ENCODE data around the gene BBC3. TPM values are rescaled to one million over a fixed set of nuclear protein-coding genes. Genes with fewer than 3 reads are reported as not detected.
A peak's percentile ranks its signal among the peaks of the same experiment; 100 is the strongest.
"Not testable (repeated sequence)": the region's sequence is repeated elsewhere in the genome, so short reads cannot be mapped to it uniquely, and the experiment has no call there.

Gene BBC3
- total and polyA plus RNA-seq, 2 experiments from 2014 or later = 9.9 to 14.7 TPM

DNA sequence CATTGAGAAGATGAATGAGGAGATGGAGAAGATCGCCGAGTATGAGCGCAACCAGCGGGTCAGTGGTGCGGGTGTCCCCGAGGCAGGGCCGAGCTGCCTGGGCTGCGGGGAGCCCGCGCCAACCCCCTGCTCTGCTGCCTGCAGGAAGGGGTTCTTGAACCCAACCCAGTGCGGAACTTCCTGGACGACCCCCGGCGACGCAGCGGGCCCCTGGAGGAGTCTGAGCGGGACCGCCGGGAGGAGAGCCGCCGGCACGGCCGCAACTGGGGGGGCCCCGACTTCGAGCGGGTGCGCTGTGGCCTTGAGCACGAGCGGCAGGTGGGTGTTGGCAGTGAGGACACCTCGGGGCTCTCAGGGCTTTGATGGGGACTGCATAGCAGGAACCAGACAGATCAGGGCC is 33.6 kb upstream of the BBC3 start:
- TF ChIP-seq EZH2phosphoT487 (IDR thresholded peaks at IDR 0.05; ENCODE audit: low read depth, severe bottlenecking, unreplicated experiment) (no peak), EZH2 (IDR thresholded peaks at IDR 0.05; ENCODE audit: borderline replicate concordance) (no peak)
- TF ChIP-seq, protein P1, sequence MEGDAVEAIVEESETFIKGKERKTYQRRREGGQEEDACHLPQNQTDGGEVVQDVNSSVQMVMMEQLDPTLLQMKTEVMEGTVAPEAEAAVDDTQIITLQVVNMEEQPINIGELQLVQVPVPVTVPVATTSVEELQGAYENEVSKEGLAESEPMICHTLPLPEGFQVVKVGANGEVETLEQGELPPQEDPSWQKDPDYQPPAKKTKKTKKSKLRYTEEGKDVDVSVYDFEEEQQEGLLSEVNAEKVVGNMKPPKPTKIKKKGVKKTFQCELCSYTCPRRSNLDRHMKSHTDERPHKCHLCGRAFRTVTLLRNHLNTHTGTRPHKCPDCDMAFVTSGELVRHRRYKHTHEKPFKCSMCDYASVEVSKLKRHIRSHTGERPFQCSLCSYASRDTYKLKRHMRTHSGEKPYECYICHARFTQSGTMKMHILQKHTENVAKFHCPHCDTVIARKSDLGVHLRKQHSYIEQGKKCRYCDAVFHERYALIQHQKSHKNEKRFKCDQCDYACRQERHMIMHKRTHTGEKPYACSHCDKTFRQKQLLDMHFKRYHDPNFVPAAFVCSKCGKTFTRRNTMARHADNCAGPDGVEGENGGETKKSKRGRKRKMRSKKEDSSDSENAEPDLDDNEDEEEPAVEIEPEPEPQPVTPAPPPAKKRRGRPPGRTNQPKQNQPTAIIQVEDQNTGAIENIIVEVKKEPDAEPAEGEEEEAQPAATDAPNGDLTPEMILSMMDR (IDR thresholded peaks at IDR 0.05; ENCODE audit: poor library complexity) = no peak
- no peak overlapping the region for H3K4me3 ChIP-seq
- no peaks in the 10 kb centered on the region for H3K27me3 ChIP-seq
- H2AFZ ChIP-seq = no peak overlapping the region
- 98% methylated on average over 30 of the region's 30 CpGs for WGBS (ENCODE audit: low lambda C conversion rate, missing lambda C conversion rate)
- no peaks in the 10 kb centered on the region for H3K4me1 ChIP-seq (ENCODE audit: insufficient read depth)
- H3K9me3 ChIP-seq (ENCODE audit: low read depth) = no peaks in the 10 kb centered on the region
- H3K36me3 ChIP-seq (replicated peaks; ENCODE audit: insufficient read depth, low read depth) = no peaks in the 10 kb centered on the region
- no peak overlapping the region for H3K4me2 ChIP-seq
- peaks cover 4% of the 10 kb centered on the region for H3K79me2 ChIP-seq
- no peak overlapping the region for H3K27ac ChIP-seq
- no peaks in the 10 kb centered on the region for H4K20me1 ChIP-seq (ENCODE audit: insufficient read depth, poor library complexity, severe bottlenecking)
- H3K9me2 ChIP-seq (replicated peaks; ENCODE audit: insufficient read depth) = no peaks in the 10 kb centered on the region
- DNase-seq (ENCODE audit: low spot score) = no peak

GRCh38 chr19:47261946-47262793 is 31.2 kb upstream of the BBC3 start:
- H3K9me3 ChIP-seq (ENCODE audit: low read depth); H2AFZ ChIP-seq; H4K20me1 ChIP-seq (ENCODE audit: insufficient read depth, poor library complexity, severe bottlenecking); H3K4me2 ChIP-seq; H3K27me3 ChIP-seq; DNase-seq (ENCODE audit: low spot score); H3K9me2 ChIP-seq (replicated peaks; ENCODE audit: insufficient read depth); H3K27ac ChIP-seq; H3K36me3 ChIP-seq (replicated peaks; ENCODE audit: insufficient read depth, low read depth); H3K4me3 ChIP-seq: not testable (repeated sequence)
- WGBS (ENCODE audit: low lambda C conversion rate, missing lambda C conversion rate) = 96% methylated on average over 14 of the region's 14 CpGs
- Histone ChIP-seq H3K4me1 (ENCODE audit: insufficient read depth) (peaks cover 19% of the 10 kb centered on the region), H3K79me2 (peaks cover 24% of the 10 kb centered on the region)

DNA sequence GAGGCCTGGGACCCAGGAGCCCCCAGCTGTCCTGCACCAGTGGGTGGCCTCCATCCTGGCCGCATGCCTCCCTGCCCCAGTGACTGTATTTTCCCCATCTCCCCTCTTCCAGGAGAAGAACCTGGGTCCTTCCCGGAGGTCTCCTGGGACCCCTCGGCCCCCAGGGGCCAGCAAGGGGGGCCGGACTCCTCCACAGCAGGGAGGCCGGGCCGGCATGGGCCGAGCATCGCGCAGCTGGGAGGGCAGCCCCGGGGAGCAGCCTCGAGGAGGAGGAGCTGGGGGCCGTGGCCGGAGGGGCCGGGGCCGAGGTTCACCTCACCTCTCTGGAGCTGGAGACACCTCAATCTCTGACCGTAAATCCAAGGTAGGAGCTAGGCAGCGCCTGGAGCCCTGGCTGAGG is 29.5 kb upstream of the BBC3 start:
- H3K27me3 ChIP-seq = no peaks in the 10 kb centered on the region
- no peaks in the 10 kb centered on the region for H3K9me3 ChIP-seq (ENCODE audit: low read depth)
- H2AFZ ChIP-seq = no peak overlapping the region
- H3K36me3 ChIP-seq (replicated peaks; ENCODE audit: insufficient read depth, low read depth) = no peaks in the 10 kb centered on the region
- H3K4me3 ChIP-seq = no peak overlapping the region
- WGBS (ENCODE audit: low lambda C conversion rate, missing lambda C conversion rate) = 98% methylated on average over 17 of the region's 17 CpGs
- no peaks in the 10 kb centered on the region for H3K9me2 ChIP-seq (replicated peaks; ENCODE audit: insufficient read depth)
- TF ChIP-seq, protein P1 (IDR thresholded peaks at IDR 0.05; ENCODE audit: poor library complexity) = no peak
- H3K27ac ChIP-seq = no peak overlapping the region
- H3K4me2 ChIP-seq = no peak overlapping the region
- DNase-seq (ENCODE audit: low spot score) = no peak
- no peaks in the 10 kb centered on the region for H4K20me1 ChIP-seq (ENCODE audit: insufficient read depth, poor library complexity, severe bottlenecking)
- peaks cover 24% of the 10 kb centered on the region for H3K79me2 ChIP-seq
- H3K4me1 ChIP-seq (ENCODE audit: insufficient read depth) = peaks cover 19% of the 10 kb centered on the region

- no peak for DNase-seq (ENCODE audit: low spot score)
- peaks cover 19% of the 10 kb centered on the region for H3K4me1 ChIP-seq (ENCODE audit: insufficient read depth)
- peaks cover 21% of the 10 kb centered on the region for H3K79me2 ChIP-seq
- no peak overlapping the region for H3K4me3 ChIP-seq
- no peaks in the 10 kb centered on the region for H3K27me3 ChIP-seq
- peak overlapping the region; percentile 86 for H3K4me2 ChIP-seq
- H2AFZ ChIP-seq = no peak overlapping the region
- 89% methylated on average over 6 of the region's 6 CpGs for WGBS (ENCODE audit: low lambda C conversion rate, missing lambda C conversion rate)
- peak overlapping the region; percentile 92 for H3K27ac ChIP-seq
- no peaks in the 10 kb centered on the region for H3K9me2 ChIP-seq (replicated peaks; ENCODE audit: insufficient read depth)
- H3K9me3 ChIP-seq (ENCODE audit: low read depth) = no peaks in the 10 kb centered on the region
- no peaks in the 10 kb centered on the region for H4K20me1 ChIP-seq (ENCODE audit: insufficient read depth, poor library complexity, severe bottlenecking)
- H3K36me3 ChIP-seq (replicated peaks; ENCODE audit: insufficient read depth, low read depth) = no peaks in the 10 kb centered on the region
- TF ChIP-seq, protein P1 (IDR thresholded peaks at IDR 0.05; ENCODE audit: poor library complexity) = no peak
Measured at GRCh38 chr19:47258895-47259555, 28.0 kb upstream of the BBC3 start.

Measured in hepatocyte (in vitro differentiated cells).